ENCODE measurements around the gene REV3L.

REV3L gene

GRCh38 chr6:111441678-111442243 lies 41.3 kb downstream of the REV3L start:
- Histone ChIP-seq H3K4me1 (ENCODE audit: insufficient read depth, low read length) (0 out of 2 replicates have a peak, but pooled peaks cover 3% of the 10 kb centered on the region), H3K36me3 (ENCODE audit: insufficient read depth, low read length) (no peaks in the 10 kb centered on the region), H3K9me3 (ENCODE audit: insufficient read depth, low read depth, low read length) (no peaks in the 10 kb centered on the region), H3K27ac (ENCODE audit: low read depth, low read length) (no peak overlapping the region), H3K27me3 (ENCODE audit: insufficient read depth, low read length) (no peaks in the 10 kb centered on the region), H3K4me3 (ENCODE audit: low read length) (no peak overlapping the region), H3K9ac (ENCODE audit: low read depth, low read length) (no peak overlapping the region)
- WGBS = 93% methylated on average over 5 of the region's 5 CpGs

GRCh38 chr6:111439171-111439570 lies 43.8 kb downstream of the REV3L start:
- Histone ChIP-seq H3K36me3 (ENCODE audit: insufficient read depth, low read length) (no peaks in the 10 kb centered on the region), H3K9ac (ENCODE audit: low read depth, low read length) (no peak overlapping the region), H3K27me3 (ENCODE audit: insufficient read depth, low read length) (no peaks in the 10 kb centered on the region), H3K27ac (ENCODE audit: low read depth, low read length) (no peak overlapping the region), H3K4me1 (ENCODE audit: insufficient read depth, low read length) (0 out of 2 replicates have a peak, but pooled peaks cover 3% of the 10 kb centered on the region), H3K9me3 (ENCODE audit: insufficient read depth, low read depth, low read length) (no peaks in the 10 kb centered on the region), H3K4me3 (ENCODE audit: low read length) (no peak overlapping the region)
- WGBS = 98% methylated on average over 3 of the region's 4 CpGs

GRCh38 chr6:111437573-111437972 lies 45.4 kb downstream of the REV3L start:
- H3K9me3 ChIP-seq (ENCODE audit: insufficient read depth, low read depth, low read length) = no peaks in the 10 kb centered on the region
- H3K9ac ChIP-seq (ENCODE audit: low read depth, low read length) = no peak overlapping the region
- H3K27ac ChIP-seq (ENCODE audit: low read depth, low read length) = no peak overlapping the region
- no peaks in the 10 kb centered on the region for H3K27me3 ChIP-seq (ENCODE audit: insufficient read depth, low read length)
- 97% methylated on average over 2 of the region's 2 CpGs for WGBS
- H3K4me1 ChIP-seq (ENCODE audit: insufficient read depth, low read length) = no peaks in the 10 kb centered on the region
- H3K36me3 ChIP-seq (ENCODE audit: insufficient read depth, low read length) = no peaks in the 10 kb centered on the region
- H3K4me3 ChIP-seq (ENCODE audit: low read length) = no peak overlapping the region

- no peaks in the 10 kb centered on the region for H3K36me3 ChIP-seq (ENCODE audit: insufficient read depth, low read length)
- H3K27me3 ChIP-seq (ENCODE audit: insufficient read depth, low read length) = no peaks in the 10 kb centered on the region
- 100% methylated on average over 1 of the region's 1 CpG for WGBS
- H3K27ac ChIP-seq (ENCODE audit: low read depth, low read length) = no peak overlapping the region
- H3K9me3 ChIP-seq (ENCODE audit: insufficient read depth, low read depth, low read length) = peaks cover 3% of the 10 kb centered on the region; the same call in 1 of the 2 replicates
- H3K9ac ChIP-seq (ENCODE audit: low read depth, low read length) = no peak overlapping the region
- H3K4me1 ChIP-seq (ENCODE audit: insufficient read depth, low read length) = no peaks in the 10 kb centered on the region
- H3K4me3 ChIP-seq (ENCODE audit: low read length) = no peak overlapping the region
Measured at GRCh38 chr6:111432511-111432910, 50.5 kb downstream of the REV3L start.

- peaks cover 3% of the 10 kb centered on the region; the same call in 1 of the 2 replicates for H3K9me3 ChIP-seq (ENCODE audit: insufficient read depth, low read depth, low read length)
Measured at GRCh38 chr6:111430605-111431376, 52.2 kb downstream of the REV3L start.

GRCh38 chr6:111429571-111429970 lies 53.4 kb downstream of the REV3L start:
- WGBS = 96% methylated on average over 19 of the region's 19 CpGs
- Histone ChIP-seq H3K9me3 (ENCODE audit: insufficient read depth, low read depth, low read length) (peaks cover 3% of the 10 kb centered on the region; the same call in 1 of the 2 replicates), H3K9ac (ENCODE audit: low read depth, low read length) (no peak overlapping the region), H3K27me3 (ENCODE audit: insufficient read depth, low read length) (no peaks in the 10 kb centered on the region), H3K4me1 (ENCODE audit: insufficient read depth, low read length) (no peaks in the 10 kb centered on the region), H3K27ac (ENCODE audit: low read depth, low read length) (no peak overlapping the region), H3K4me3 (ENCODE audit: low read length) (no peak overlapping the region), H3K36me3 (ENCODE audit: insufficient read depth, low read length) (no peaks in the 10 kb centered on the region)

More at GRCh38 chr6:111430605-111431376, 52.2 kb downstream of the REV3L start:
- Histone ChIP-seq H3K9ac (ENCODE audit: low read depth, low read length) (no peak overlapping the region), H3K36me3 (ENCODE audit: insufficient read depth, low read length) (no peaks in the 10 kb centered on the region), H3K27me3 (ENCODE audit: insufficient read depth, low read length) (no peaks in the 10 kb centered on the region), H3K27ac (ENCODE audit: low read depth, low read length) (no peak overlapping the region), H3K4me3 (ENCODE audit: low read length) (no peak overlapping the region), H3K4me1 (ENCODE audit: insufficient read depth, low read length) (no peaks in the 10 kb centered on the region)
- 94% methylated on average over 11 of the region's 11 CpGs for WGBS

GRCh38 chr6:111428811-111429210 lies 54.2 kb downstream of the REV3L start:
- Histone ChIP-seq H3K27ac (ENCODE audit: low read depth, low read length) (no peak overlapping the region), H3K36me3 (ENCODE audit: insufficient read depth, low read length) (no peaks in the 10 kb centered on the region), H3K27me3 (ENCODE audit: insufficient read depth, low read length) (no peaks in the 10 kb centered on the region), H3K9ac (ENCODE audit: low read depth, low read length) (no peak overlapping the region), H3K4me1 (ENCODE audit: insufficient read depth, low read length) (no peaks in the 10 kb centered on the region), H3K4me3 (ENCODE audit: low read length) (no peak overlapping the region), H3K9me3 (ENCODE audit: insufficient read depth, low read depth, low read length) (peaks cover 3% of the 10 kb centered on the region; the same call in 1 of the 2 replicates)
- 100% methylated on average over 1 of the region's 1 CpG for WGBS

GRCh38 chr6:111427341-111428116 lies 55.5 kb downstream of the REV3L start:
- Histone ChIP-seq H3K27ac (ENCODE audit: low read depth, low read length) (no peak overlapping the region), H3K9ac (ENCODE audit: low read depth, low read length) (no peak overlapping the region)

GRCh38 chr6:111423960-111424846 lies 58.8 kb downstream of the REV3L start:
- no peaks in the 10 kb centered on the region for H3K36me3 ChIP-seq (ENCODE audit: insufficient read depth, low read length)
- H3K4me3 ChIP-seq (ENCODE audit: low read length) = no peak overlapping the region
- no peaks in the 10 kb centered on the region for H3K27me3 ChIP-seq (ENCODE audit: insufficient read depth, low read length)
- WGBS = 93% methylated on average over 5 of the region's 5 CpGs
- H3K27ac ChIP-seq (ENCODE audit: low read depth, low read length) = no peak overlapping the region
- peaks cover 3% of the 10 kb centered on the region; the same call in 1 of the 2 replicates for H3K9me3 ChIP-seq (ENCODE audit: insufficient read depth, low read depth, low read length)
- H3K9ac ChIP-seq (ENCODE audit: low read depth, low read length) = no peak overlapping the region
- no peaks in the 10 kb centered on the region for H3K4me1 ChIP-seq (ENCODE audit: insufficient read depth, low read length)

More at GRCh38 chr6:111427341-111428116, 55.5 kb downstream of the REV3L start:
- H3K9me3 ChIP-seq (ENCODE audit: insufficient read depth, low read depth, low read length) = peaks cover 3% of the 10 kb centered on the region; the same call in 1 of the 2 replicates
- 98% methylated on average over 5 of the region's 5 CpGs for WGBS
- no peaks in the 10 kb centered on the region for H3K27me3 ChIP-seq (ENCODE audit: insufficient read depth, low read length)
- no peaks in the 10 kb centered on the region for H3K4me1 ChIP-seq (ENCODE audit: insufficient read depth, low read length)
- no peaks in the 10 kb centered on the region for H3K36me3 ChIP-seq (ENCODE audit: insufficient read depth, low read length)
- no peak overlapping the region for H3K4me3 ChIP-seq (ENCODE audit: low read length)

- H3K27ac ChIP-seq (ENCODE audit: low read depth, low read length) = no peak overlapping the region
- H3K9me3 ChIP-seq (ENCODE audit: insufficient read depth, low read depth, low read length) = no peaks in the 10 kb centered on the region
- no peak overlapping the region for H3K4me3 ChIP-seq (ENCODE audit: low read length)
- 94% methylated on average over 2 of the region's 2 CpGs for WGBS
- no peak overlapping the region for H3K9ac ChIP-seq (ENCODE audit: low read depth, low read length)
- no peaks in the 10 kb centered on the region for H3K36me3 ChIP-seq (ENCODE audit: insufficient read depth, low read length)
- H3K4me1 ChIP-seq (ENCODE audit: insufficient read depth, low read length) = no peaks in the 10 kb centered on the region
- H3K27me3 ChIP-seq (ENCODE audit: insufficient read depth, low read length) = no peaks in the 10 kb centered on the region
Measured at GRCh38 chr6:111423055-111423633, 59.9 kb downstream of the REV3L start.
